HG03025 (cell line): Measurements from ENCODE around the gene HDAC4.

ENCODE experiments used
- ATAC-seq: cut with Tn5 transposase; IDR thresholded peaks from one replicate; pipeline ENCODE4 v1.9.1; 2021; ENCODE audit warnings: mild to moderate bottlenecking, moderate library complexity; ENCODE audit not compliant: unreplicated experiment, low FRiP score

Gene HDAC4

DNA sequence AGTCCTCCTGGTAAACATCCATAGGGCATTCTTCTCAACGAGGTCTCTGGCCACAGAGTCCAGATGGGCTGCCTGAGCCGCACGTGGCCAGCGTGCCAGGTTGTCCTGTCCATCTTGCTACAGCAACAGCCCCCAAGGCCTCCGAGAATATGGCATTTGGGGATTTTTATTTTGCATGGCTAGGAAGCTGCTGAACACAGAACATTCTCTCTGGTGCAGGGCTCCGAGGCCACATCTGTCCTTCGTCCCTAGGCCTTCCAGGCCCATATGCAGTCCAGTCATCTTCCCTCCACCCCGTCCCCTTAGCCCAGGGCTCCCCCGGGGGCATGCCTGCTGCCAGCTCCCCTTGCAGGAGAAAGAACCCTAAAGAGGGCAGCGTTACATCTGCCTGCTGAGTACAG lies 2.3 kb downstream of the HDAC4 start:
- no peak for ATAC-seq

DNA sequence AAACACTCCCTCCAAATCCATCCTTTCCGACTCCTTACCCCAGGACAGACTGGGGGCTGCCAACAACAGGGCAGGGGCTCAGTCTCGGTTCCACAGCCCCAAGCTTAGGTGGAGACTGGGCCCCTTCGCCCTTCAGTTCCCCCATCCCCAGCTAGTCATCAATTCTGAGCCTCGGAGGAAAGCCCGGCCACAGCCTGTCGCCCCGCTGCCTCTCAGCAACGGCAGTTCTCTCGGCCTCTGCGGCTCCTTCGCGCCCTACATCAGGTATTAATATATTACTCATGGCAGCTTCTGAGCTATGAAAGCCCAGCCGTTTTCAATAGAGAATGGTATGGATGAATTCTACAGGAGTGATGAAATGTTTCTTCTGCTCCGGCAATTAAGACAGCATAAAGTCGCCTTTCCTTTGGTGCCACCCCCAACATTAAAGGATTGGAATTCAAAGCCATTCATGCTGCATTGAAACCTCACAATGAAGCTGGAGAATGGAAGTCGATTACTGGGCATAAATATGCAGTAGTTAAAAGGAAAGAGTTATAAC lies 2.8 kb downstream of the HDAC4 start:
- no peak for ATAC-seq

DNA sequence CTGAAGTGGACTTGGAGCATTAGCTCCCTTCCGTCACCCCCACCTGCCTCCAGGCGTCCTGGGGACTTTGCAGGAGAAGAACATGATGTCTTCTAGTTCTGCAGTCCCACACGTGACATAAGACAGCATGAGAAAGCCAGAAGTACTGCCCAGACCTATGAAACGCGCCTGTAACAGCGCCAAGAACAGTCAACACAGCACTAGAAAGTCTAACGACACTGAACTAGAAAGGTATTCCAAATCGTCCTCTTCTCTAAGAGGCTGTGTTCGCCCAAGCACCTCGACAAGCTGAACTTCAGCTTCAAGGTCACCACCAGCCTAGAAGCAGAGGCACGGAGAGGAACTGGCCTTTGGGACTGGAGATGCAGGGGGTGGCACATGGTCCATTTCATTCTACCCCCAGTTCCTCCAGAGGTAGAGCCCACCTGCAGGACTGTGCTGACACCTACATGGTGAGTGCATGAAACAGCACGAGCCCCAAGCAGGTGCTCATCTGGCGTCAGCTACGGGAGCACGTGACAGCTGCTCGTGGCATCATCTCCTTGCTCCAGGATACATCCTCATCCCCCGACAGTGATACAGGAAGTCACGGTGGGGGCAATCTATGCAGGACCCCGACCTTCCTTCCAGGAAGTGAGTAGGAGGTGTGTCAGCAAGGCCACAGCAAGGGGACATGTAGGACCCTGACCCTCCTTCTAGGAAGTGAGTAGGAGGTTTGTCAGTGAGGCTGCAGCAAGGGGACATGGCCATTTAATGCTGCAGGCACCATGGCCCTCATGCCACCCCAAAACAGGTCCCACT lies 3.7 kb downstream of the HDAC4 start:
- no peak for ATAC-seq

DNA sequence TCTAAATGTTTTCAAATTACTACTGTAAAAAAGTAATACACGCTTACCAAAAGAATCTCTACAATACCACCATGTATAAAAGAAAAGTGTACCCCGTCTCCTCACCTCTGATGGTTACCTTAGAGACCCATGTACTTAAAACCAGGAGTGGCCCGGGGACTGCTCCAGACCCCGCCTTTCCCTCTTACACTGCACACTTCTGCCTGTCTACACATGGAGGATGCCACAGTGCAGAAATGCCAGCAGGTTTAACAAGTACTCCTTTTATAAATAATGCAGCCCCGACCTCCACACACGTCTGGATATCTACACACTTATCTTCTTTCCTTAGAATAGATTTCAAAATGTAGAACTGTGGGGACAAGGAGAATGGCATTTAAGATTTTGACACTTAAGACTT lies 5.3 kb downstream of the HDAC4 start:
- no peak for ATAC-seq

DNA sequence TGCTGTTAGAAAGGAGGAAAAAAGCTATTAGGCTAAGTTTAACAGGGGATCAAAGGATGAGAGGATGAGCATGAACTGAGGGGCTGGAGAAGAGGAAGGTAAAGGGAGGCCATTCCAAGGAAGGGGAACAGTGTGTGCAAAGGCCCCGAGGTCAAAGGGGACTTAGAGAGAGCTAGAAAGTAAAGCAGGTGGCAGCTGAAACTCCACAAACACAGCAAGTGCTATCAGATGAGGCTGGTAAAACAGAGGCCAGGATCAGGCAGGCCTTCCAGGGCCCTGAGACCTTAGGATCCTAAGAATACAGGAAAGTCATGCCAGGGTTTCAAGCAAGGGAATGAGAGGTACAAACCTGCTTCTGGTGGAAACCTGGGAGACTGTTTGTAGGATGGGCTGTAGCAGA lies 5.8 kb downstream of the HDAC4 start:
- no peak for ATAC-seq

DNA sequence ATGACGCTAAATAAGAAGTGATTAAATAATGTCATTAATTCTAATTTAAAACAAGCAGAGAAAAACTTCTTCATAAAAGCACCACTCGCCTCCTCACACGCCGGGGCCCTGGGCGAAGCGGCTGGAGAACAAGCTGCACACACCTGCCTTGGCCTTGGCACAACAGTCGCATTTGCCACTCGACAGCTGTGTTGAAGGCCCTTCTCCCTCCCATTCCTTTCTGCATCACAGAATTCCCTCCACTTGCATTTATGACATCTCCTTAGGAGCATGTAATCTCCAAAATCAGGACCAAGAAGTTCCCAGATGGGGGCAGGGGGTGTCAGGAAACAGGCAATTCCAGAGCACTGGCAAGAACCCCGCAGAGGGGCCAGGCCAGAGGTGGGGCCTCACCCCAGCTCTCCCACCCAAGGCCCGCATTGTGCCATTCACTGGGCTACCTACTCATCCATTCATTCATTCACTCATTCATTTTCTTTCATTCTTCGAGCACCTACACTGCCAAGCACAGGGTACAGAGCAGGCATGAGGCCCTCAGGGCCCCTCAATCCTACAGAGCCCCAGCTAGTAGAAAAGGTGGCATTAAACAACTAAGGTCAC lies 6.4 kb downstream of the HDAC4 start:
- no peak for ATAC-seq

DNA sequence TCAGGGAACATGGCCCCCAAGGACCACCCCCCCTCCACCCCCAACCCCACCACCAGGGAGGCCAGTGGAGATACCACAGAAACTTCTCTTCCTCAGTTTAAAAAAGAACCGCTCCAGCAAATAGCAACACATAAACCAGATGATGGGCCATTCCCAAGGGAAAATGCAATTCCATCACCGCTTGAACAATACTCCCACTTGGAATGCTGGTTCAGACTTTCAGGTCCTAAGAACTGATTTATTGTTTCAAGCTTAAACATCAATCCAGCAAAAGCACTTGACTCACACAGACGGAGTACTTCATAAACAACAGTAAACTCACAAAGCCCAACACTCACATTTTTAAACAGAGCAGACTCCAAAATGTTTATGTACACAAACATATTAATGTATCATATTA lies 6.9 kb downstream of the HDAC4 start:
- no peak for ATAC-seq

DNA sequence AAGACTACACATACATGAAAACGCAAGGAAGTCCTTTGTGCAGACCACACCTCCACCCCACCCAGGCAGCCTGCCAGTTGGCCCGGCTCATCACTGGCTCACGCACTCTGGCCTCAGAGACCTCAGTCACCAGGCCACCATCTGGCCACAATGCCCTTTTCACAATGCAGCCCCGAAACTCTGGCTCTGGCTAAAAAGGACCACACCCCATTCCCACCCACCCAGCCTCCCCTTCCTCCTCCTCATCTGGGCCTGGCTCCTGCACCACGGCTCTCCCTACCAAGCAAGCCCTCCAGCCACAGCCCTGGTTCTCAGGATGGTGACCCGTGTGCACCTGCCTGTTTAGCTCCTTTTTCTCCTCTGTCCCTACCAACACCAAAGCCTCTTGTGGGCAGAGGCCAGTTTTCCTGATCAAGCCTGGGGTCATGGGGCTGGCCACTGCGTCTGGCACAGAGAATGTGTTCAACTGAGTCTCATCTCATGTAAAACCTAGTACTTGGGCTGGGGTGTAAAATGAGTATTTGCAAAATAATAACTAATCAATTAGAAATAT lies 7.4 kb downstream of the HDAC4 start:
- ATAC-seq, result no peak

DNA sequence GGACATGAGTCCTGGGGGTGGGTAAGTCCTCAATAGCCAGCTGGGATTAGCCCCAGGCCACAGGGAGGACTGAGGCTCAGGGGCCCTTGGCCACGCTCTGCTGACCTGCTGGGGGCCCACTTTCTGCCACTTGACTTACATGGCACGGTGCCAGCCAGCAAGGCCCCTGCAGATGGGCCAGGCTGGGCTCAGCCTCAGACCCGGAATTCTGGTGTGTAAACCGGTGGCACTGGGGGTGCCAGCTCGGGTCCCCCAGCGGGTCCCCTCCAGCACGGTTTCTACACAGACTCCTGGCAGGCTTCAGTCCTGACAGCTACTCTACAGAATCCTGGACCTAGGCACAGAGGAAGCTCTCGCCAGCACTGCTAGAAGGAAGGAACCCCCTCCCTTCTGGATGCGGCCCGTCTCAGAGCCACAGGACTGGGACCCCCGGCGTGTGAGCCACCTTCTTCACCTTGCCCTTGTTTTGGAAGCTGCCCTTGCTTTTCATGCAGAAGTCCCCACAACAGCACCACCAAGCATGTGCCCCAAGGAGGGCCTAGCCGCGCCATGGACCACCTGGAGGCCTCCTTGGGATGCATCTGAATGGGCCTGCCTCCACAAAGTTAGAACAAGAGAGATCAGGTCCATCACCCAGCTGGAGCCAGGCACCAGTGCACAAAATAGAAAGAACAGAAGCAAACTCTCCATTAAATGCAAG lies 8.0 kb downstream of the HDAC4 start:
- ATAC-seq, result no peak

DNA sequence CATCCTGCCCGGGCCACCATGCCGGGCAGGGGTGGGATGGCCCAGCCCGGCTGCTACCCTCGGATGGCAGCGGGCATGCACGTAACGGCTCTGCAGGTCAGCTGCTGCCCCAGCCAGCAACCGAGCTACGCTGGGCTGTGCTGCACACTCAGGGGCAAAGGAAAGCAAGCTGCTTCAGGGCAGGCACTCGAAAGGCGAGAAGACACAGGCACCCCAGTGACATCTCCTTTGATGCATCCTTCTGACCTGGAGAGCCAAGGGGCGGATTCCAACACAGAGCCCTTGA lies 8.8 kb downstream of the HDAC4 start:
- no peak for ATAC-seq

DNA sequence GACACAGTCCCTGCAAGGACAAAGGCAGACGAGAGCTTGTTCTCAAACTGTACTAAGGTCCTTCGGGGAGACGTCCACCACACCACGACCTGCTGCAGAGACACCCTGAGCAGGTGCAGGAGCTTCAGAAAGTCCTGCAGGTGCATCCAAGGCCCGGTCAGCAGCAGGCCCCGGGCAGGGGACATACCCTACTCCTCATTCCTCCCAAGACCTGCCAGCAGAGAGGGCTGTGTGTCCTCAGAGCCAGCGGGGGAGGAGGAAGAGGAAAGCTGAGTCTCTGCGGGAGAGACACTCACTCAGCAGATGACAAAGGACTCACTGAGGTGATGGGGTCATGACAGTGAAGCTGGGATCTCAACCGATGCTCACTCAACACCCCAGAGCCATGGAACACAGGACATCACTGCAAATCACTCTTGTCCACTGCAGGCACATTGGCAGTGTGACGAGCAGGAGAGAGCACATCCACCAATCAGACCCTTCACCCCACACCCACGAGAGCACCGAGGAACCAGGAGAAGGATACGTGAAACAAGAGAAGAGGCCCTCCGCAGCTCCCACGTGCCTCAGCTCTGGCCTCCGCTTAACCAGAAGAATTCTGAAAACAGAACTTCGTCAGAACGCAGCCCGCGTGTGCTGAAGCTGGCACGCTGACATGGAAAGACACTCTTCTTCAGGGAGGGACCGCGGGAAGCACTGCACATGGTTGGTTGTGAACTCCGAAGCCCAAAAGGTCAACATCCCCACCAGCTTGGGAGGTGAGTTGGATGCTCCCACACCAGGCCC lies 9.3 kb downstream of the HDAC4 start:
- no peak for ATAC-seq

DNA sequence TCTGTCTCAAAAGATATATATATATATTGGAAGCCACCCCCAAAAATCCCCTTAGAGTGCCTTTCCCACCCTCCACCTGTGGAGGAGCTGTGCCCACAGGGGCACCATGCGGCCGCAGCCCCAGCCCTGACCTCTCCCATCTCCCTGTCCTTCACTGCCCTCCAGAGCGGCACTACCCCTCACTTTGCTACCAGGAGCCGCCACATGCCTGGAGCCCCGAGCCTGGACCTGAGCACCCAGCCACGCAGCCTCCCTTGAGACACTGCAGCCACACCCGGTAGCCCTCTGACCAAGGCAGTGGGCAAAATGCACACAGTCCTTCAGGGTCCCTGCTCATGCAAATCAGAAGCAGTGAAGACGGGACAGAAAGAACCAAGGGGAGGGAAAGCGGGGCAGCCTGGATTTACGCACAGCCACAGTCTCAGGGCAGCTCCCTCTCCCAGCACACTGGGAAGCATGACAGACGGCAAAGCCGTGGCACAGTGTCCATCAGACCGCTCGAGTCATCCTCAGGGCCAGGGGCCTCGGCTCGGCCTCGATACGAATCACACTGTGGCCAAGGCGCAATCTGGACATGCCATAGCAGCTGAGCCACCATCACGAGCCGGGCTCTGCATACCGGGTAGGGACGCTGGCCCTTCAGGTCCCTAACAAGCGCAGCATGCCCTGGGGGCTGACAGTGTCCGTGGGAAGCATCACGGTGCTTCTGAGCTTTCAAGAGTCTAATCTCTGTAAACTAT lies 10.1 kb downstream of the HDAC4 start:
- no peak for ATAC-seq

DNA sequence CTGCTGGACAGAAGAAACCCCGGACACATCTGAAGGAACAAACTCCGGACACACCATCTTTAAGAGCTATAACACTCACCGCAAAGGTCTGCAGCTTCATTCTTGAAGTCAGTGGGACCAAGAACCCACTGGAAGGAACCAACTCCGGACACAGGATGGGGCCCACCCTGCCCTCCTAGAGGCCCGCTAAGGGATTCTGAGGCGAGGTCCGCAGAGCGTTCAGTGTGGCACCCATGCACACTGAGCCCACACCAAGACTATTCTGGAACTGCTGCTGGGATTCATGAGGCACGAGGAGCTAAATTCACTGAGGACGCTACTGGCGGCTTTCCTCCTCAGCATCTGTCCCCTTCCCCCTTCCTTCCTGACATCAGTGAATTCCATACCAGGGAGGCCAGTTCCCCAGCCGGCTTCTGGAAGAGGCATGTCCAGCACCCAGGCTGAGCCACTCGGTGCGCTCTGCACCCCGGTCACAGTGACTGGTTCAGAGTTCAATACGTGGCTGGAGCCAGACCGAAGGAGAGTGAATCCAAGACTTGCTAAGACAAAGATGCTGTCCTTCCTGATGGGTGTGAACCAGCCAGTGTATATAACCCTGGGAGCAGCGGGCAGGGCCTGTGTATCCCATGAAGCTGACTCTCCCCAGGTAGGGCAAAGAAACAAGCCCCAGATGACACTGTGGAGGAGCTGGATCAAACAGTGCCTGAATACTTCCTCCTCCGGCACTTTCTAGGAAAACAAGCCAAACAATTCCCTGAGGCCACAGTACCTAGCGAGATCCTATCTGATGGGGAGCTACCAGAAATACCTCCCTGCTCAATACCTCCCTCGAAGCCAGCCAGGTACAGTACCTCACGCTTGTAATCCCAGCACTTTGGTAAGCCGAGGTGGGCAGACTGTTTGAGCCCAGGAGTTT lies 11.1 kb downstream of the HDAC4 start:
- no peak for ATAC-seq

DNA sequence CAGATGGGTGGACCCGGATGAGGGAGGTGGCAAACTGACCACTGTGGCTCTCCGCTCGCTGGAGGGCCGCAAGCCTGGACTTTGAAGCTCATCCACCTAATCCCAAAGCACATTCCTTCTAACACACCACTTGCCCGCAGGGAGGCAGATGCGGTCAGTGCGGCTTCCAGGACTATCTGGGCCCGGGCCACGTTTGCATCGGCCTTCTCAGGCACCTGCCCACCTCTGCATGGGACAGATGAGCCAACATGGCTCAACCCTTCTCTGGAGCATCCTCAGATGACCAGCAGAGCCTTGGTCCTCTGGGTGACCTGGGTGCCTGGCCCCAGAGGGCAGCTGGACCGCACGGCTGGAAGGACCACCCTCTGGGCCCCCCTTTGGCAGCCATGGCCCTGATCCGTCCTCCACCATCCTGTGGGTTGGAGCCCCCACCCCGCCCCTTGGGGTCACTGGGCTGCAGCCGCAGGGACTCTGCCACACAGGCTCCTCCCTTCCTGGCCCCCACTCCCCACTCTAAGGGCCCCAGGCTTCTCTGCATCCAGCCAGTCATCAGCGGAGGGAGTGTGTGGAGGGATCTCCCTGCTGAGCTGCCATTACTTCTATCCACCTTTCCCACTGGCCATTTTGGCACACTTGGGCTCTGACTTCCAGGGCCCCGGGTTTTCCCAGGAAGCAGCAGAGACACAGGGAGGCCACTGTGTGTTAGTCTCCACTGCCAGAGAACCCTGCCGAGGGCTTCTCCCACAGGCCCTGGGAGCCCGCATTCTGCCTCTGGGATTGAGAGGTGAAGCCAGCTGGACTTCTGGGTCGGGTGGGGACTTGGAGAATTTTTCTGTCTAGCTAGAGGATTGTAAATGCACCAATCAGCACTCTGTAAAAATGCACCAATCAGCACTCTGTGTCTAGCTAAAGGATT lies 12.3 kb downstream of the HDAC4 start:
- ATAC-seq, result no peak

DNA sequence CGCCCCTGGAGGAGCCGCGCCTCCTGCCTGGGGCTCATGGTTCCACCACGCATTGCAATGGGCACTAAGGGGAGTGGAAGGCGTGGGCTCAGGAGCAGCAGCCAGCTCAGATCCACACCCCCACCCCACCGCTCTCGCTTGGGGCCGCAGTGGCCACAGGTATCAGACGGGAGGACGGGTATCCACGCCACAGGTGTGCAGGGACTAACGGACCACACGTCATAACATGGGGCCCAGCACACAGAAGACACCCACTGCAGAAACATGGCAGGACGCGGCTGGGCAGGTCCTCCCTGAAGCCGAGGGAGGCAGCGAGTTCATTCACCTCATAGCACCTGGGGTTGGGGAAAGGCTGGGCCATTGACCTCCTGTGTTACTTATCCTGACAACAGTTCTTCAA lies 13.0 kb downstream of the HDAC4 start:
- ATAC-seq, result no peak

DNA sequence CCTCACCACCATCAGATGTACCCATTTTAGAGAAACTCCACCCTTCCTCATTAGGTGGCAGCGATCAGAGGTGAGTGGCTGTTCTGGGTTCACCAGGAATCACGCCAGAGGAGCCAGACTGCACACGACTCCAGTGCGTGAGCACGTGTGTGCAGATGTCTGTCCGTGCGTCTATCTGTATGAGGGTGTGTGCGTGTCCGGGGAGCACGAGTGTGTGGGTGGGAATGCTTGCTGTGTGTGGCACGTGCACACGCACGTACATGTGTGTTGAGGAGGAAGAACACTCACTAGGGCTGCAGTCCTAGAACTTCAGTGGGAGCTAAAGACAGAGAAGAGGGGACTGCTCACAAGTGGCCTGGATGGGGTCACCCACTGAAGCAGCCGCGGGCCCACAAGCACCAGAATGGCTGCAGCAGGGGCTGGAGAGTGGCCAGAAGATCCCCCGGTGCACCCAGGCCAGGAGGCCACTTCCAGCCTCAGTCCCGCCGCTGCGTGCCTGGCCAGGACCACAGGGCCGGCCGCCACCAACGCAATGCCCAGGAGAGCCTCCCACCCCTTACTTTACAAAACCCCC lies 13.9 kb downstream of the HDAC4 start:
- ATAC-seq, result no peak

DNA sequence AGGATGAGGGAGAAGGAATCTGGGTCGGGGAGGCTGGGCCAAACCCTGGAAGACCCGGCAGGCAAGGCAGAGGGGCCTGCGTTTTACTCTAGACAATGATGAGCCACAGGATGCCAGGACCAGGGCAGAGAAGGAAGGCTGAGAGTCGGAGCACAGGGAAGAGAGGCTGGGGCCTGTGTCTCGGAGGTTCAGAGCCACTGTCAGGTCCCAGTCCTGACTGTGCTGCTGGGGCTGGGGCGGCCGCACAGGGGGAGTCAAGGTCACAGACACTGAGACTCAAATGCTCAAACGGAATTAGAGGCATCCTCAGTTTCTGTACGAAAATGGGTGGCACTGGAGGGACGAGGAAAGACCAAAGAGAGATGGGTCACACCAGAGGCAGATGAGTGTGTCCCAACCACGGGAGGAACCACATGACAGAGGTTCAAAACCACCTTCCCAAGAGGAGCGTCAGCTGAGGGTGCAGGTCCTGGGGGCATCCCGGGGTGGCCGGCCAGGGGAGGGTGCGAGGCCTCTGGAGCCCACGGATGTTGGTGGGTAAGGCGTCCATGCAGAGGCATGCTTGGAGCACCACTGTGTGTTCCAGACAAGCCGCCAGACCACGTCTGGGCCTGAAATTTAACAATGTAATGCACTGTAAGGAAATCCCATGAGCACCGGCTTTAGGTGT lies 14.7 kb downstream of the HDAC4 start:
- no peak for ATAC-seq
